Measurements from ENCODE around the gene NEB. TPM values are rescaled to one million over a fixed set of nuclear protein-coding genes. Genes with fewer than 3 reads are reported as not detected.
"Not testable (repeated sequence)": the region's sequence is repeated elsewhere in the genome, so short reads cannot be mapped to it uniquely, and the experiment has no call there.

Gene NEB
- total RNA-seq, 1 donor from 2014 or later, result 1.2 TPM

GRCh38 chr2:151609705-151610104, 124.6 kb downstream of the NEB start:
- no peak for DNase-seq (ENCODE audit: low read depth)

GRCh38 chr2:151607459-151608424, 126.5 kb downstream of the NEB start:
- not testable (repeated sequence) for DNase-seq (ENCODE audit: low read depth)

- DNase-seq (ENCODE audit: low read depth), result not testable (repeated sequence)
Observed at GRCh38 chr2:151603530-151603929, 130.7 kb downstream of the NEB start.

GRCh38 chr2:151602402-151602801, 131.9 kb downstream of the NEB start:
- DNase-seq (ENCODE audit: low read depth), result not testable (repeated sequence)

GRCh38 chr2:151601803-151602202, 132.5 kb downstream of the NEB start:
- DNase-seq (ENCODE audit: low read depth), result not testable (repeated sequence)

- DNase-seq (ENCODE audit: low read depth), result not testable (repeated sequence)
Observed at GRCh38 chr2:151596903-151597608, 137.2 kb downstream of the NEB start.

- not testable (repeated sequence) for DNase-seq (ENCODE audit: low read depth)
Observed at GRCh38 chr2:151591908-151592255, 142.4 kb downstream of the NEB start.

GRCh38 chr2:151591250-151591907, 142.9 kb downstream of the NEB start:
- DNase-seq (ENCODE audit: low read depth), result not testable (repeated sequence)

GRCh38 chr2:151581300-151581699, 153.0 kb downstream of the NEB start:
- DNase-seq (ENCODE audit: low read depth), result not testable (repeated sequence)

- DNase-seq (ENCODE audit: low read depth), result not testable (repeated sequence)
Observed at GRCh38 chr2:151580697-151581096, 153.6 kb downstream of the NEB start.

GRCh38 chr2:151577116-151577515, 157.2 kb downstream of the NEB start:
- DNase-seq (ENCODE audit: low read depth), result no peak

- DNase-seq (ENCODE audit: low read depth), result no peak
Observed at GRCh38 chr2:151576080-151576479, 158.2 kb downstream of the NEB start.

- peak; percentile 11 for DNase-seq (ENCODE audit: low read depth)
Observed at GRCh38 chr2:151575338-151575737, 158.9 kb downstream of the NEB start.

- no peak for DNase-seq (ENCODE audit: low read depth)
Observed at GRCh38 chr2:151570191-151570590, 164.1 kb downstream of the NEB start.

GRCh38 chr2:151569167-151569566, 165.1 kb downstream of the NEB start:
- no peak for DNase-seq (ENCODE audit: low read depth)

GRCh38 chr2:151568501-151568900, 165.8 kb downstream of the NEB start:
- DNase-seq (ENCODE audit: low read depth), result no peak

- no peak for DNase-seq (ENCODE audit: low read depth)
Observed at GRCh38 chr2:151567006-151567405, 167.3 kb downstream of the NEB start.

GRCh38 chr2:151562398-151562797, 171.9 kb downstream of the NEB start:
- no peak for DNase-seq (ENCODE audit: low read depth)

- DNase-seq (ENCODE audit: low read depth), result peak; percentile 83
Observed at GRCh38 chr2:151560289-151560688, 174.0 kb downstream of the NEB start.

- DNase-seq (ENCODE audit: low read depth), result not testable (repeated sequence)
Observed at GRCh38 chr2:151559431-151559830, 174.8 kb downstream of the NEB start.

GRCh38 chr2:151557883-151558282, 176.4 kb downstream of the NEB start:
- not testable (repeated sequence) for DNase-seq (ENCODE audit: low read depth)

- DNase-seq (ENCODE audit: low read depth), result peak; percentile 25
Observed at GRCh38 chr2:151556121-151556520, 178.2 kb downstream of the NEB start.
